CD4-positive, alpha-beta T cell (primary cell): ENCODE data around the gene IFNAR1. TPM values are rescaled to one million over a fixed set of nuclear protein-coding genes. Genes with fewer than 3 reads are reported as not detected.

Experiments
- ATAC-seq: fragments of 200-7000 bp; cut with Tn5 transposase; one replicate; pipeline ENCODE4 v1.10.0; 2022; ENCODE audit warnings: mild to moderate bottlenecking; ENCODE audit not compliant: poor library complexity
- CTCF ChIA-PET: fragments of 350-600 bp; sonication (Branson Sonifier 250); formaldehyde crosslinking; loops from one replicate; lab custom pipeline; 2021; ENCODE audit warnings: antibody characterized with exemption, inconsistent platforms; lab: Charles Lee
- POLR2A ChIA-PET: fragments of 350-600 bp; sonication (Branson Sonifier 250); formaldehyde crosslinking; loops from one replicate; lab custom pipeline; 2021; ENCODE audit warnings: antibody characterized with exemption, inconsistent platforms; lab: Charles Lee
- DNase-seq, 14 experiments: peaks; one replicate each; pipeline ENCODE4 v3.0.0-alpha.2; 2013 to 2020; ENCODE audit warnings: mixed read lengths in 2 of 14
- H3K27ac ChIP-seq, 2 donors: one replicate each; pipeline versions ENCODE4 v1.5.1 to v1.7.0; 2013; ENCODE audit warnings: low read length in 2 of 2, low read depth in 1 of 2, mild to moderate bottlenecking in 1 of 2
- H3K27me3 ChIP-seq, 2 experiments: 1 replicate in 1 of 2; 2 replicates in 1 of 2; pipeline versions ENCODE4 v1.6.1 to v1.7.0; 2013; ENCODE audit warnings: low read length in 2 of 2, control low read depth in 1 of 2, mild to moderate bottlenecking in 1 of 2, moderate library complexity in 1 of 2; ENCODE audit not compliant: insufficient read depth in 2 of 2, control insufficient read depth in 1 of 2
- H3K36me3 ChIP-seq: one replicate; pipeline ENCODE4 v1.6.1; 2013; ENCODE audit warnings: low read length, control low read depth; ENCODE audit not compliant: insufficient read depth
- H3K4me1 ChIP-seq: one replicate; pipeline ENCODE4 v1.6.1; 2013; ENCODE audit warnings: low read length, control low read depth; ENCODE audit not compliant: insufficient read depth
- H3K4me3 ChIP-seq: one replicate; pipeline ENCODE4 v1.5.1; 2013; ENCODE audit warnings: mild to moderate bottlenecking, low read length, moderate library complexity
- H3K9me3 ChIP-seq, 2 experiments: 1 replicate in 1 of 2; 2 replicates in 1 of 2; pipeline versions ENCODE4 v1.6.1 to v1.7.0; 2013; ENCODE audit warnings: low read length in 2 of 2, mild to moderate bottlenecking in 2 of 2, control low read depth in 1 of 2, moderate library complexity in 1 of 2; ENCODE audit not compliant: control insufficient read depth in 1 of 2, insufficient read depth in 1 of 2
- H3K27ac Mint-ChIP-seq: one replicate; pipeline ENCODE4 v1.8.0; 2020; ENCODE audit warnings: mixed read lengths
- H3K27me3 Mint-ChIP-seq: one replicate; pipeline ENCODE4 v1.8.0; 2021; ENCODE audit warnings: mixed read lengths
- H3K36me3 Mint-ChIP-seq: one replicate; pipeline ENCODE4 v1.8.0; 2021; ENCODE audit warnings: low read depth, mixed read lengths
- H3K4me1 Mint-ChIP-seq: one replicate; pipeline ENCODE4 v1.8.0; 2021; ENCODE audit warnings: low read depth, mixed read lengths
- H3K4me3 Mint-ChIP-seq: one replicate; pipeline ENCODE4 v1.8.0; 2020; ENCODE audit warnings: mild to moderate bottlenecking, mixed read lengths
- H3K9me3 Mint-ChIP-seq: one replicate; pipeline ENCODE4 v1.8.0; 2020; ENCODE audit warnings: mixed read lengths
- intact Hi-C, 2 experiments: fragments of 100-400 bp; cut with DNase I in 1 of 2; cut with micrococcal nuclease in 1 of 2; formaldehyde crosslinking; loops; one replicate each; pipeline versions ENCODE4 v1.15.1 to v1.9.0; 2023 to 2025; cut with DNase I, micrococcal nuclease
- total RNA-seq, 174 experiments: library from RNA in 2 of 174; stranded (reverse) in 2 of 174; gene quantifications; one replicate each; pipeline ENCODE4 v1.2.3 and lab custom pipeline; 2021 to 2026
- TF ChIP-seq, protein P1 (sequence below): fragments of 200-600 bp; IDR thresholded peaks from one replicate; pipeline ENCODE4 v1.8.0; 2022; ENCODE audit warnings: antibody characterized with exemption, mild to moderate bottlenecking

The IFNAR1 gene
- total RNA-seq, 2 experiments from 2014 or later, result 20.4 to 26.8 TPM

- CTCF ChIA-PET, result interaction anchor here (1.4 to 5.3 kb wide), 2 partner anchors 22 to 23 kb away, joined by 9 to 34 read pairs; no protein-coding TSS in a partner anchor
These were observed 58.5 kb downstream of the IFNAR1 start for GRCh38 chr21:33383056-33383888.

DNA sequence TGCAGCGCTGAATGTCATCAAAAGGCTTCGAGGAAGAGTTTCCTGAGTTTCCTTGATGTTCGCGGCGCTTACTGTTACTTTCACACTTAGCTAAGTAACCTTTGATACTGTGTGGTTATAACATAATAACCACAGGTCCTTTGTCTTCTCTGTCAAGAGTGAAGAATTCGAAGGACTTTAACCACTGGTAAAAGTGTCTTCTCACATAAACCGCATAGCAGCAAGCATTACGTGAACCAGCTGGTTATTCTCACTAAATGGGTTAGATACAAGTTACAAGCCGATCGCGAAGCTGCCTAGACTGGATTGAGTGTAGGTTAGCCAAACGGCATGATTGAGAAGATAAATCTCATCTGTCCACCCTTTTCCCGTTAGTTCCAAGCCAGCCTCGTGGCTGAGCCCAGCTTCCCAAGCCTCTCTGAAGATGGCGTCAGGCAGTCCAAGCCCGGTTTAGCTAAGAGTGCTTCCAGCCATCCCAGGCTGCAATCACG, 60.1 kb downstream of the IFNAR1 start:
- H3K4me1 Mint-ChIP-seq, result peaks cover 58% of the 10 kb centered on the region

More at GRCh38 chr21:33383056-33383888, 58.5 kb downstream of the IFNAR1 start:
- H3K27me3 Mint-ChIP-seq, result no peaks in the 10 kb centered on the region
- intact Hi-C loops, result loop anchor here (2.0 to 5.0 kb wide), 2 partner anchors 20 to 36 kb away; partner anchors contain the start of gene IFNGR2 (in 1 of the 2)
- H3K27ac Mint-ChIP-seq, result peak overlapping the region; percentile 95
- peak overlapping the region; percentile 86 for H3K4me3 Mint-ChIP-seq
- Histone ChIP-seq H3K4me1 (peaks cover 66% of the 10 kb centered on the region), H3K27ac (peak overlapping the region; percentile 24 to 43), H3K9me3 (no peaks in the 10 kb centered on the region), H3K4me3 (peak overlapping the region; percentile 43), H3K36me3 (no peaks in the 10 kb centered on the region), H3K27me3 (no peaks in the 10 kb centered on the region)
- H3K36me3 Mint-ChIP-seq, result no peaks in the 10 kb centered on the region
- ATAC-seq (peak; percentile 42), DNase-seq (peak in 13 of 14 experiments; percentile 31 to 94 (median 59))
- H3K9me3 Mint-ChIP-seq, result no peaks in the 10 kb centered on the region
- POLR2A ChIA-PET, result interaction anchor here (4.1 kb wide), 1 partner anchor 22 kb away, joined by 25 read pairs; no protein-coding TSS in a partner anchor
- TF ChIP-seq, protein P1, sequence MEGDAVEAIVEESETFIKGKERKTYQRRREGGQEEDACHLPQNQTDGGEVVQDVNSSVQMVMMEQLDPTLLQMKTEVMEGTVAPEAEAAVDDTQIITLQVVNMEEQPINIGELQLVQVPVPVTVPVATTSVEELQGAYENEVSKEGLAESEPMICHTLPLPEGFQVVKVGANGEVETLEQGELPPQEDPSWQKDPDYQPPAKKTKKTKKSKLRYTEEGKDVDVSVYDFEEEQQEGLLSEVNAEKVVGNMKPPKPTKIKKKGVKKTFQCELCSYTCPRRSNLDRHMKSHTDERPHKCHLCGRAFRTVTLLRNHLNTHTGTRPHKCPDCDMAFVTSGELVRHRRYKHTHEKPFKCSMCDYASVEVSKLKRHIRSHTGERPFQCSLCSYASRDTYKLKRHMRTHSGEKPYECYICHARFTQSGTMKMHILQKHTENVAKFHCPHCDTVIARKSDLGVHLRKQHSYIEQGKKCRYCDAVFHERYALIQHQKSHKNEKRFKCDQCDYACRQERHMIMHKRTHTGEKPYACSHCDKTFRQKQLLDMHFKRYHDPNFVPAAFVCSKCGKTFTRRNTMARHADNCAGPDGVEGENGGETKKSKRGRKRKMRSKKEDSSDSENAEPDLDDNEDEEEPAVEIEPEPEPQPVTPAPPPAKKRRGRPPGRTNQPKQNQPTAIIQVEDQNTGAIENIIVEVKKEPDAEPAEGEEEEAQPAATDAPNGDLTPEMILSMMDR, result no peak
- H3K4me1 Mint-ChIP-seq, result peaks cover 62% of the 10 kb centered on the region

More for the DNA sequence above, 60.1 kb downstream of the IFNAR1 start:
- Mint-ChIP-seq H3K27ac (peak overlapping the region; percentile 95), H3K9me3 (no peaks in the 10 kb centered on the region), H3K27me3 (no peaks in the 10 kb centered on the region), H3K36me3 (no peaks in the 10 kb centered on the region), H3K4me3 (peak overlapping the region; percentile 89)
- H3K4me1 ChIP-seq, result peaks cover 59% of the 10 kb centered on the region
- H3K27ac ChIP-seq, result peak overlapping the region; percentile 3 to 4
- no peaks in the 10 kb centered on the region for H3K36me3 ChIP-seq
- intact Hi-C loops, result loop anchor here in 1 of 2 experiments (2.0 to 5.0 kb wide), 2 partner anchors 18 to 38 kb away; partner anchors contain the start of gene IFNGR2
- POLR2A ChIA-PET, result interaction anchor here (1.1 to 2.9 kb wide), 13 partner anchors 18 to 613 kb away, joined by 3 to 51 read pairs (median 8); partner anchors contain the start of genes DNAJC28, GART, IFNAR1 and IFNGR2
- H3K27me3 ChIP-seq, result no peaks in the 10 kb centered on the region
- H3K4me3 ChIP-seq, result peak overlapping the region; percentile 10
- CTCF ChIA-PET, result interaction anchor here (0.8 to 5.3 kb wide), 5 partner anchors 11 to 188 kb away, joined by 3 to 34 read pairs (median 3); no protein-coding TSS in a partner anchor
- TF ChIP-seq, protein P1, result no peak
- ATAC-seq (peak; percentile 55), DNase-seq (peak in 5 of 14 experiments; percentile 28 to 86 (median 77))
- H3K9me3 ChIP-seq, result no peaks in the 10 kb centered on the region
